Measurements from ENCODE around the gene SDHAF1.
"Not testable (repeated sequence)": the region's sequence is repeated elsewhere in the genome, so short reads cannot be mapped to it uniquely, and the experiment has no call there.

The SDHAF1 gene

GRCh38 chr19:36014012-36014924 lies 19.3 kb downstream of the SDHAF1 start, which contains the start of gene ALKBH6:
Gene ALKBH6, minus strand, starts transcription at chr19:36014213. Its CDS starts 816 bp downstream, at chr19:36013397.
- Mint-ChIP-seq H3K27me3 (peaks cover 12% of the 10 kb centered on the region), H3K4me1 (ENCODE audit: low read depth) (peaks cover 45% of the 10 kb centered on the region), H3K9me3 (no peaks in the 10 kb centered on the region), H3K4me3 (peak within 1 kb of the TSS; percentile 97), H3K27ac (peak within 1 kb of the TSS; percentile 98), H3K36me3 (ENCODE audit: low read depth) (peaks cover 24% of the 10 kb centered on the region)
- intact Hi-C loops (cut with micrococcal nuclease), result loop anchor here (2.0 kb wide), 1 partner anchor 41 kb away; the partner anchor contains the start of genes THAP8 and WDR62

- Mint-ChIP-seq H3K36me3 (ENCODE audit: low read depth) (peaks cover 20% of the 10 kb centered on the region), H3K27ac (no peak overlapping the region), H3K4me3 (no peak overlapping the region), H3K9me3 (no peaks in the 10 kb centered on the region), H3K4me1 (ENCODE audit: low read depth) (peaks cover 17% of the 10 kb centered on the region), H3K27me3 (no peaks in the 10 kb centered on the region)
- intact Hi-C loops (cut with micrococcal nuclease), result no loop called here
Observed at GRCh38 chr19:36019061-36019670, 24.2 kb downstream of the SDHAF1 start.

- intact Hi-C loops (cut with micrococcal nuclease), result no loop called here
- Mint-ChIP-seq H3K27me3 (no peaks in the 10 kb centered on the region), H3K36me3 (ENCODE audit: low read depth) (peaks cover 12% of the 10 kb centered on the region), H3K4me1 (ENCODE audit: low read depth) (no peaks in the 10 kb centered on the region), H3K4me3 (no peak overlapping the region), H3K9me3 (no peaks in the 10 kb centered on the region), H3K27ac (no peak overlapping the region)
Observed at GRCh38 chr19:36023432-36023831, 28.4 kb downstream of the SDHAF1 start.

- Mint-ChIP-seq H3K4me1 (ENCODE audit: low read depth) (no peaks in the 10 kb centered on the region), H3K27me3 (no peaks in the 10 kb centered on the region), H3K4me3 (no peak overlapping the region), H3K27ac (no peak overlapping the region), H3K9me3 (no peaks in the 10 kb centered on the region), H3K36me3 (ENCODE audit: low read depth) (peaks cover 12% of the 10 kb centered on the region)
- intact Hi-C loops (cut with micrococcal nuclease), result no loop called here
Observed at GRCh38 chr19:36025541-36025940, 30.6 kb downstream of the SDHAF1 start.

GRCh38 chr19:36026091-36026876 lies 31.3 kb downstream of the SDHAF1 start:
- Mint-ChIP-seq H3K4me3 (no peak overlapping the region), H3K27ac (no peak overlapping the region), H3K27me3 (no peaks in the 10 kb centered on the region), H3K4me1 (ENCODE audit: low read depth) (no peaks in the 10 kb centered on the region), H3K36me3 (ENCODE audit: low read depth) (peaks cover 12% of the 10 kb centered on the region), H3K9me3 (no peaks in the 10 kb centered on the region)
- intact Hi-C loops (cut with micrococcal nuclease), result no loop called here

GRCh38 chr19:36027696-36028095 lies 32.7 kb downstream of the SDHAF1 start:
- peaks cover 10% of the 10 kb centered on the region for H3K27me3 Mint-ChIP-seq
- no peak overlapping the region for H3K4me3 Mint-ChIP-seq
- H3K4me1 Mint-ChIP-seq (ENCODE audit: low read depth), result peaks cover 5% of the 10 kb centered on the region
- peaks cover 12% of the 10 kb centered on the region for H3K36me3 Mint-ChIP-seq (ENCODE audit: low read depth)
- no peak overlapping the region for H3K27ac Mint-ChIP-seq
- intact Hi-C loops (cut with micrococcal nuclease), result no loop called here
- H3K9me3 Mint-ChIP-seq, result no peaks in the 10 kb centered on the region

- intact Hi-C loops (cut with micrococcal nuclease), result no loop called here
- Mint-ChIP-seq H3K27me3 (peaks cover 14% of the 10 kb centered on the region), H3K9me3 (no peaks in the 10 kb centered on the region), H3K27ac (no peak overlapping the region), H3K4me3 (no peak overlapping the region), H3K36me3 (ENCODE audit: low read depth) (peaks cover 6% of the 10 kb centered on the region), H3K4me1 (ENCODE audit: low read depth) (peaks cover 7% of the 10 kb centered on the region)
Observed at GRCh38 chr19:36028313-36029041, 33.5 kb downstream of the SDHAF1 start.

- intact Hi-C loops (cut with micrococcal nuclease), result no loop called here
- H3K4me3 Mint-ChIP-seq, result no peak overlapping the region
Observed at GRCh38 chr19:36030264-36031148, 35.5 kb downstream of the SDHAF1 start.

GRCh38 chr19:36031308-36031707 lies 36.3 kb downstream of the SDHAF1 start:
- H3K9me3 Mint-ChIP-seq, result no peaks in the 10 kb centered on the region
- H3K27me3 Mint-ChIP-seq, result peaks cover 18% of the 10 kb centered on the region
- intact Hi-C loops (cut with micrococcal nuclease), result no loop called here
- peaks cover 16% of the 10 kb centered on the region for H3K4me1 Mint-ChIP-seq (ENCODE audit: low read depth)
- H3K27ac Mint-ChIP-seq, result no peak overlapping the region
- H3K36me3 Mint-ChIP-seq (ENCODE audit: low read depth), result peaks cover 26% of the 10 kb centered on the region
- no peak overlapping the region for H3K4me3 Mint-ChIP-seq

More at GRCh38 chr19:36030264-36031148, 35.5 kb downstream of the SDHAF1 start:
- Mint-ChIP-seq H3K27me3 (peaks cover 18% of the 10 kb centered on the region), H3K36me3 (ENCODE audit: low read depth) (peaks cover 20% of the 10 kb centered on the region), H3K9me3 (no peaks in the 10 kb centered on the region), H3K4me1 (ENCODE audit: low read depth) (peaks cover 11% of the 10 kb centered on the region), H3K27ac (no peak overlapping the region)

- peaks cover 18% of the 10 kb centered on the region for H3K27me3 Mint-ChIP-seq
- H3K9me3 Mint-ChIP-seq, result no peaks in the 10 kb centered on the region
- H3K36me3 Mint-ChIP-seq (ENCODE audit: low read depth), result peaks cover 35% of the 10 kb centered on the region
- H3K27ac Mint-ChIP-seq, result no peak within 1 kb of the TSS
- peaks cover 25% of the 10 kb centered on the region for H3K4me1 Mint-ChIP-seq (ENCODE audit: low read depth)
- H3K4me3 Mint-ChIP-seq, result no peak within 1 kb of the TSS
- intact Hi-C loops (cut with micrococcal nuclease), result no loop called here
Observed at GRCh38 chr19:36032251-36033104, 37.5 kb downstream of the SDHAF1 start, which contains the start of gene CLIP3. Gene CLIP3, minus strand, starts transcription at chr19:36032873. Its CDS starts 516 bp downstream, at chr19:36032357.

- Mint-ChIP-seq H3K4me3 (no peak overlapping the region), H3K27me3 (no peaks in the 10 kb centered on the region), H3K9me3 (no peaks in the 10 kb centered on the region), H3K27ac (no peak overlapping the region), H3K4me1 (ENCODE audit: low read depth) (peaks cover 26% of the 10 kb centered on the region), H3K36me3 (ENCODE audit: low read depth) (peaks cover 50% of the 10 kb centered on the region)
- intact Hi-C loops (cut with micrococcal nuclease), result no loop called here
Observed at GRCh38 chr19:36040495-36040894, 45.5 kb downstream of the SDHAF1 start.

- H3K36me3 Mint-ChIP-seq (ENCODE audit: low read depth), result peaks cover 47% of the 10 kb centered on the region
Observed at GRCh38 chr19:36041092-36041491, 46.1 kb downstream of the SDHAF1 start.

More at GRCh38 chr19:36041092-36041491, 46.1 kb downstream of the SDHAF1 start:
- H3K4me3 Mint-ChIP-seq; intact Hi-C loops (cut with micrococcal nuclease); H3K27me3 Mint-ChIP-seq; H3K27ac Mint-ChIP-seq; H3K9me3 Mint-ChIP-seq: not testable (repeated sequence)
- H3K4me1 Mint-ChIP-seq (ENCODE audit: low read depth), result peaks cover 21% of the 10 kb centered on the region

All from dendritic cell treated with granulocyte-macrophage colony-stimulating factor and Interleukin-4, amounts not matched to agents 40 ng/mL and 50 ng/mL, for 4 days (primary cell).